Activated T-cell treated with anti-CD3 and anti-CD28 coated beads, Interleukin-2, amount 50 U/mL, for 4 hours (primary cell): ENCODE measurements around the gene ANKRD12. TPM values are rescaled to one million over a fixed set of nuclear protein-coding genes. Genes with fewer than 3 reads are reported as not detected.

Source experiments
- total RNA-seq, 3 donors: library from RNA; stranded (reverse); gene quantifications; one replicate each; pipeline ENCODE4 v1.2.1, GENCODE V29; 2021

Gene ANKRD12
- total RNA-seq, 3 donors from 2014 or later, result 49.7 to 62.9 (median 57.7) TPM

Other genes starting within 250 kb of the ANKRD12 start
- 100 to 1,000 TPM; 254 to 279 (median 265) TPM for gene NDUFV2, start 34.1 kb upstream of the ANKRD12 start, total RNA-seq
- 1 to 10 TPM; 6.1 to 8.2 (median 7.6) TPM for gene TWSG1, start 198.0 kb downstream of the ANKRD12 start, total RNA-seq